Measurements from ENCODE around the gene LITAF.
"Not testable (repeated sequence)": the region's sequence is repeated elsewhere in the genome, so short reads cannot be mapped to it uniquely, and the experiment has no call there.

LITAF gene

DNA sequence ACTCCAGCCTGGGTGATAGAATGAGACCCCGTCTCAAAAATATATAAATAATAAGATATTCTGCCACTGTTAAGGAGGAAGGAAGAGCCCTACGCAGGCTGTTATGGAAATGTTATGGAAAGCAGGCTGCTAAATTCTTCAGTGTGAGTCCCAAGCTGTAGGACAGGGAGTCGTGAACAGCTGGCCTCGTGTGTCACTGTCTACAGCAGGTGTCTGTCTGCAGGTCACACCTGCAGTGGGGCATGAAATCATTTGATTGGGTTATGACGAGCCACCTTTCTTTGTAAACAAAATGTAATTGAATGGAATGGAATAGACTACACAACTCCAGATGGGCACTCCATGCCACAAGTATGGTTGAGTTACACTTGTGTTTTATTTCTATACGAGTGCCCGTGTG is 15.6 kb upstream of the LITAF start:
- TF ChIP-seq PAX5 (IDR thresholded peaks at IDR 0.05; ENCODE audit: insufficient read depth, low read length, severe bottlenecking) (no peak), TAF1 (IDR thresholded peaks at IDR 0.05; ENCODE audit: low read depth, low read length) (no peak), POLR2AphosphoS5 (IDR thresholded peaks at IDR 0.05; ENCODE audit: low read depth, low read length) (no peak), SPI1 (IDR thresholded peaks at IDR 0.05; ENCODE audit: low read depth, low read length) (no peak), POLR2A (IDR thresholded peaks at IDR 0.05; ENCODE audit: low read depth, low read length) (no peak), POU2F2 (IDR thresholded peaks at IDR 0.05; ENCODE audit: low read depth, low read length) (no peak)
- no peak for DNase-seq (ENCODE audit: insufficient read length, low spot score)
- FAIRE-seq: peak; percentile 5

DNA sequence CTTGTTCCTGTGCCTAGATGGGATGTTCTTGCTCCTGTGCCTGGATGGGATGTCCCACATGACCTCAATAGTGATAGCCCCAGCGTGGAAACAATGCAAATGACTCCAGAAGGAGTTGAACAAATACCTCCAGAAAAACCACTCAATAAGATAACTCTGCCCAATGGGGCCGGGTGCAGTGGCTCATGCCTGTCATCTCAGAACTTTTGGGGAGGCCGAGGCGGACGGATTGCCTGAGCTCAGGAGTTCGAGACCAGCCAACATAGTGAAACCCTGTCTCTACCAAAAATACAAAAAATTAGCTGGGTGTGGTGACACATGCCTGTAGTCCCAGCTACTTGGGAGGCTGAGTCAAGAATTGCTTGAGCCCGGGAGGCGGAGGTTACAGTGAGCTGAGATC is 15.2 kb upstream of the LITAF start:
- DNase-seq (ENCODE audit: insufficient read length, low spot score) (no peak), FAIRE-seq (no peak)
- TF ChIP-seq POLR2A (IDR thresholded peaks at IDR 0.05; ENCODE audit: low read depth, low read length): no peak
- TF ChIP-seq POLR2AphosphoS5 (IDR thresholded peaks at IDR 0.05; ENCODE audit: low read depth, low read length): no peak
- TF ChIP-seq POU2F2 (IDR thresholded peaks at IDR 0.05; ENCODE audit: low read depth, low read length): no peak
- TF ChIP-seq SPI1 (IDR thresholded peaks at IDR 0.05; ENCODE audit: low read depth, low read length): no peak
- no peak for TF ChIP-seq PAX5 (IDR thresholded peaks at IDR 0.05; ENCODE audit: insufficient read depth, low read length, severe bottlenecking)
- TF ChIP-seq TAF1 (IDR thresholded peaks at IDR 0.05; ENCODE audit: low read depth, low read length): no peak

DNA sequence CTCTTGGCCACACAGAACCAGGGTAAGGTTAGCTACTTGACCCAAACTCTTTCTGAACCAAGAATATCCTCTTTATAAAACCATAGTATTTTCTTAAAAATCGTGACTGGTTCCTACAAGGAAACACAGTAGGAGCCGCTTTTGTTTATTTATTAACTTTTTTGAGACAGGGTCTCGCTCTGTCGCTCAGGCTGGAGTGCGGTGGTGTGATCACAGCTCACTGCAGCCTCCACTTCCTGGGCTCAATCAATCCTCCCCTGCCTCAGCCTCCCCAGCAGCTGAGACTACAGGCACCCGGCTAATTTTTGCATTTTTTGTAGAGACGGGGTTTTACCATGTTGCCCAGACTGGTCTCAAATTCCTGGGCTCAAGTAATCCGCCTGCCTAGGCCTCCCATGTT is 14.7 kb upstream of the LITAF start:
- TF ChIP-seq POLR2AphosphoS5 (IDR thresholded peaks at IDR 0.05; ENCODE audit: low read depth, low read length) (no peak), TAF1 (IDR thresholded peaks at IDR 0.05; ENCODE audit: low read depth, low read length) (no peak), PAX5 (IDR thresholded peaks at IDR 0.05; ENCODE audit: insufficient read depth, low read length, severe bottlenecking) (no peak), POU2F2 (IDR thresholded peaks at IDR 0.05; ENCODE audit: low read depth, low read length) (no peak), POLR2A (IDR thresholded peaks at IDR 0.05; ENCODE audit: low read depth, low read length) (no peak), SPI1 (IDR thresholded peaks at IDR 0.05; ENCODE audit: low read depth, low read length) (no peak)
- DNase-seq (ENCODE audit: insufficient read length, low spot score): no peak
- no peak for FAIRE-seq

DNA sequence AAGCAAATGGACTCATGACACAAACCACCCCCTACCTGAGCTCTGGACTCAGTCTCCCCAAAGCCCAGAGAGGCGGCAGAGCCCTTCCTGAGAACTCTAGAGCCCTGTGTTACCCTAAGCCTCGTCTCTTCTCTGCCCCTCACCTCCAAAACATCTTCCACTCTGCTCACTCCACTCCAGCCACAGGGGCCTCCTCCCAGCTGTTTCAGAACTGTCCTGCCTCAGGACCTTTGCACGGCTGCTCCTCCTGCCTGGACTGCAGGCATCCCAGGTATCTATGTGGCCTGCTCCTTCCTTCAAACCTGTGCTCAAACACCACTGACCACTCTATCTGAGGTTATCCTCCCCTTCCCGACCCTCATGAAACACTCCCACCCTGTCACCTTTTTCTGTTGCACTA is 12.9 kb upstream of the LITAF start:
- FAIRE-seq (no peak), DNase-seq (ENCODE audit: insufficient read length, low spot score) (no peak)
- no peak for TF ChIP-seq POLR2AphosphoS5 (IDR thresholded peaks at IDR 0.05; ENCODE audit: low read depth, low read length)
- TF ChIP-seq POU2F2 (IDR thresholded peaks at IDR 0.05; ENCODE audit: low read depth, low read length): no peak
- TF ChIP-seq SPI1 (IDR thresholded peaks at IDR 0.05; ENCODE audit: low read depth, low read length): no peak
- no peak for TF ChIP-seq POLR2A (IDR thresholded peaks at IDR 0.05; ENCODE audit: low read depth, low read length)
- TF ChIP-seq PAX5 (IDR thresholded peaks at IDR 0.05; ENCODE audit: insufficient read depth, low read length, severe bottlenecking): no peak
- TF ChIP-seq TAF1 (IDR thresholded peaks at IDR 0.05; ENCODE audit: low read depth, low read length): no peak

DNA sequence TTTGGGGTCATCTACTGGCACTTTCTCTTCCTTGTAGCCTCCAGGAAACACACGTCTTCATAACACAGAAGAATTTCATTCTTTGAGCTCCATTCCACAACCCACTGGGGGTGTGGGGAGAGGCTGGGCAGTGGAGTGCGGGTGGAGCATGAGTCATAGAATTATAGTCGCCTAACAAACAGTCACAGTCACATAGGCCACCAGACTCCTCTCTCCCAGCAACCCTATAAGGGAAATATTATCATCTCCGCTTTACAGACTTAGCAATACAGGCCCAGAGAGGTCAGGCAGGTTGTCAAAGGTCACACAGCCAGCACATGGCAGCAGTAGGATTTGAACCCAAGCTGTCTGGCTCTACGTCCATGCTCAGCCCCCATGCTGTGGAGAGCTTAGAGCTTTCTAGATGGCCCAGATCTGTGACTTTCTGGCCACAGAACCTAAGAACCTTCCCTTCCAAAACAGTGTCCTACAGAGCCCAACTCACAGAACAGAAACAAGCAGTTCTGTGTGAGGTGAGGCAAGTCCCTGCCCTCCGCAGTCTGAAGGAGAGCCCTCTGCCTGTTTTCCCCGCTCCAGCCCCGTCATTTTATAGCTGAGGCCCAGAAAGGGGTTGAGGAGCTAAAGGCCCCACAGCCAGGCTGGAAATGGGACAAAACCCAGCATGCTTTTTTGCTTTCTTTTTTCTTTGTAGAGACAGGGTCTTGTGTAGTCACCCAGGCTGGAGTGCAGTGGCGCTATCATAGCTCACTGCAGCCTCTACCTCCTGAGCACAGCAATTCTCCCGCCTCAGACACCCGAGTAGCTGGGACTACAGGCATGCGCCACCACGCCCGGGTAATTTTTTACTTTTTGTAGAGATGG is 10.7 kb upstream of the LITAF start:
- TF ChIP-seq POLR2AphosphoS5 (IDR thresholded peaks at IDR 0.05; ENCODE audit: low read depth, low read length): no peak
- no peak for TF ChIP-seq POU2F2 (IDR thresholded peaks at IDR 0.05; ENCODE audit: low read depth, low read length)
- no peak for TF ChIP-seq POLR2A (IDR thresholded peaks at IDR 0.05; ENCODE audit: low read depth, low read length)
- TF ChIP-seq PAX5 (IDR thresholded peaks at IDR 0.05; ENCODE audit: insufficient read depth, low read length, severe bottlenecking): no peak
- no peak for TF ChIP-seq SPI1 (IDR thresholded peaks at IDR 0.05; ENCODE audit: low read depth, low read length)
- no peak for TF ChIP-seq TAF1 (IDR thresholded peaks at IDR 0.05; ENCODE audit: low read depth, low read length)
- no peak for FAIRE-seq
- DNase-seq (ENCODE audit: insufficient read length, low spot score): no peak

DNA sequence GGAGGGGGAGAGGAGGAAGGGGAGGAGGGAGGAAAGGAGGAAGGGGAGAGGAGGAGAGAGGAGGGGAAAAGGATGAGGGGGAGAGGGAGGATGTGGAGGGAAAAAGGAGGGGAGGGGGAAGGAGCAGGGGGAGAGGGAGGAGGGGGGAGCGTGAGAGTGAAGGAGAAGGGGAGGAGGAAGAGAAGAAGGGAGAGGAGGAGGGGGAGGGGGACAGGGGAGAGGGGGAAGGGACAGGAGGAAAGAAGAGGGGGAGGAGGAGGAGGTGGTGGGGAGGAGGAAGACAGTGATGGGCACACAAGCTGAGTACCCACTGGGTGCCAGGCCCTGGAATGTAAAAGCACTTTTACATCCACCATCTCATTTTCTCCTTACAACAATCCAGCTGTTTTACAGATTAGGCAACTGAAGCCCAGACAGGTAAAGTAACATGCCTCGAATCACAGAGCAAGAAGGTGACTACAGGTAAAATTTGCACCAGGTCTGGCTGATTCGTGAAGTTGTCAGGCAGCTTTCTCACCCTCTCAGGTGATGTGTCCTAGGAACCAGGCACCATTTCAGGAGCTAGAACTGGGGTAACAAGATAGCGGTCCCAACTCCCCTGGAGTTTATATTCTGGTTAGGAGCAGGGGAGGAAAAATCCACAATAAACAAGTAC is 10.0 kb upstream of the LITAF start:
- peak; percentile 9 for FAIRE-seq
- TF ChIP-seq PAX5 (IDR thresholded peaks at IDR 0.05; ENCODE audit: insufficient read depth, low read length, severe bottlenecking): no peak
- no peak for TF ChIP-seq POLR2A (IDR thresholded peaks at IDR 0.05; ENCODE audit: low read depth, low read length)
- no peak for TF ChIP-seq POU2F2 (IDR thresholded peaks at IDR 0.05; ENCODE audit: low read depth, low read length)
- no peak for TF ChIP-seq TAF1 (IDR thresholded peaks at IDR 0.05; ENCODE audit: low read depth, low read length)
- no peak for TF ChIP-seq SPI1 (IDR thresholded peaks at IDR 0.05; ENCODE audit: low read depth, low read length)
- TF ChIP-seq POLR2AphosphoS5 (IDR thresholded peaks at IDR 0.05; ENCODE audit: low read depth, low read length): no peak

DNA sequence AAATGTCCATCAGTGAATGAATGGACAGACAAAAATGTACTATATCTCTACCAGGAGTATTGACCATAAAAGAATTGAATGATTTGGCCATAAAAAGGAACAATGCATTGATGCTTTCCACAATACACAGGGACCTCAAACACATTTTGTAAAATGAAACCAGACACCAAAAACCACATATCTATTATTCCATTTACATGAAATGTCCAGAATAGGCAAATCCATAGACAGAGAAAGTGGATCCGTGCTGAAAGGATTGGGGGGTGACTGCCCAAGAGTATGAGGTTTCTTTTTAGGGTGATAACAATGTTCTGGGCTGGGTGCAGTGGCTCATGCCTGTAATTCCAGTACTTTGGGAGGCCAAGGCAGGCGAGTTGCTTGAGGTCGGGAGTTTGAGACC is 6.9 kb upstream of the LITAF start:
- FAIRE-seq: no peak
- DNase-seq (ENCODE audit: insufficient read length, low spot score): no peak
- TF ChIP-seq POU2F2 (IDR thresholded peaks at IDR 0.05; ENCODE audit: low read depth, low read length): no peak
- TF ChIP-seq TAF1 (IDR thresholded peaks at IDR 0.05; ENCODE audit: low read depth, low read length): no peak
- no peak for TF ChIP-seq POLR2A (IDR thresholded peaks at IDR 0.05; ENCODE audit: low read depth, low read length)
- TF ChIP-seq PAX5 (IDR thresholded peaks at IDR 0.05; ENCODE audit: insufficient read depth, low read length, severe bottlenecking): no peak
- no peak for TF ChIP-seq SPI1 (IDR thresholded peaks at IDR 0.05; ENCODE audit: low read depth, low read length)
- no peak for TF ChIP-seq POLR2AphosphoS5 (IDR thresholded peaks at IDR 0.05; ENCODE audit: low read depth, low read length)

More for the DNA sequence above, 10.0 kb upstream of the LITAF start:
- no peak for DNase-seq (ENCODE audit: insufficient read length, low spot score)

DNA sequence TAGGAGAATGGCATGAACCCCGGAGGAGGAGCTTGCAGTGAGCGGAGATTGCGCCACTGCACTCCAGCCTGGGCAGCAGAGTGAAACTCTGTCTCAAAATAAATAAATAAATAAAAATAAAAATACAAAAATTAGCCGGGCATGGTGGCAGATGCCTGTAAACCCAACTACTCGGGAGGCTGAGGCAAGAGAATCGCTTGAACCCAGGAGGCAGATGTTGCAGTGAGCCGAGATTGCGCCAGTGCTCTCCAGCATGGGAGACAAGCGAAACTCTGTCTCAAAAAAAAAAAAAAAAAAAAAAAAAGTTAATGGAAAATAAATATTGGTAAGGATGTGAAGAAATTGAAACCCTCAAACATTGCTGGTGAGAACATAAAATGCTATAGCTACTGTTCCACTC is 6.4 kb upstream of the LITAF start:
- not testable (repeated sequence) for DNase-seq (ENCODE audit: insufficient read length, low spot score); FAIRE-seq

DNA sequence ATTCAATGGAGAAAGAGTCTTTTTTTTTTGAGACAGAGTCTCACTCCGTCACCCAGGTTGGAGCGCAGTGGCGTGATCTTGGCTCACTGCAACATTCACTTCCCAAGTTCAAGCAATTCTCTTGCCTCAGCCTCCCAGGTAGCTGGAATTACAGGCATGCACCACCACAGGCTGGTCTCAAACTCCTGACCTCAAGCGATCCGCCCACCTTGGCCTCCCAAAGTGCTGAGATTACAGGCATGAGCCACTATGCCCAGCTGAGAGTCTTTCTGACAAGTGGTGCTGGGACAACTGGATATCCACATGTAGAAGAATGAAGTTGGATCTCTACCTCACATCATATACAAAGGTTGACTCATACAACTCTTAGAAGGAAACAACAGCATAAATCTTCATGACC is 4.9 kb upstream of the LITAF start:
- FAIRE-seq; DNase-seq (ENCODE audit: insufficient read length, low spot score): not testable (repeated sequence)

DNA sequence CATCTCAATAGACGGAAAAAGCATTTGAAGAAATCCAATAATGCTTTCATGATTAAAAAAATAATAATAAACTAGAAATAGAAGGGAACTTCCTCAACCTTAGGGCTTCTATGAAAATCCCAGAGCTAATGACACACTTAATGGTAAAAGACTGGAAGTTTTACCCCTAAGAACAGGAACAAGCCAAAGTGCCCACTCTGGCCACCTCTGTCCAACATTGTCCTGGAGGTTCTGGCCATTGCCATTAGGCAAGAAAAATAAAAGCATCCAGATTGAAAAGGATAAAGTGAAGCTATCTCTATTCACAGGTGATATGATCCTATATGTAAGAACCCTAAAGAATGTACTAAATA is 2.5 kb upstream of the LITAF start:
- no peak for FAIRE-seq
- TF ChIP-seq POLR2AphosphoS5 (IDR thresholded peaks at IDR 0.05; ENCODE audit: low read depth, low read length) (no peak), SPI1 (IDR thresholded peaks at IDR 0.05; ENCODE audit: low read depth, low read length) (no peak), POU2F2 (IDR thresholded peaks at IDR 0.05; ENCODE audit: low read depth, low read length) (no peak), POLR2A (IDR thresholded peaks at IDR 0.05; ENCODE audit: low read depth, low read length) (no peak), PAX5 (IDR thresholded peaks at IDR 0.05; ENCODE audit: insufficient read depth, low read length, severe bottlenecking) (no peak), TAF1 (IDR thresholded peaks at IDR 0.05; ENCODE audit: low read depth, low read length) (no peak)
- DNase-seq (ENCODE audit: insufficient read length, low spot score): no peak

Measured in GM12891 (cell line).